IPS-15b (cell line): ENCODE measurements around the gene PLIN5.
"Not testable (repeated sequence)": the region's sequence is repeated elsewhere in the genome, so short reads cannot be mapped to it uniquely, and the experiment has no call there.

ENCODE experiments used
- H3K27me3 ChIP-seq: one replicate; pipeline ENCODE4 v1.6.1; 2013; ENCODE audit warnings: low read length; ENCODE audit not compliant: control insufficient read depth, insufficient read depth
- H3K36me3 ChIP-seq: one replicate; pipeline ENCODE4 v1.6.1; 2013; ENCODE audit warnings: low read length; ENCODE audit not compliant: control insufficient read depth, insufficient read depth
- H3K4me1 ChIP-seq: one replicate; pipeline ENCODE4 v1.6.1; 2013; ENCODE audit warnings: mild to moderate bottlenecking, low read length; ENCODE audit not compliant: control insufficient read depth, insufficient read depth
- H3K4me3 ChIP-seq: one replicate; pipeline ENCODE4 v1.5.1; 2013; ENCODE audit warnings: low read depth, low read length
- H3K9ac ChIP-seq: one replicate; pipeline ENCODE4 v1.6.1; 2013; ENCODE audit warnings: low read depth, mild to moderate bottlenecking, low read length
- H3K9me3 ChIP-seq: one replicate; pipeline ENCODE4 v1.6.1; 2013; ENCODE audit warnings: mild to moderate bottlenecking, low read length; ENCODE audit not compliant: control insufficient read depth, insufficient read depth

Gene PLIN5

DNA sequence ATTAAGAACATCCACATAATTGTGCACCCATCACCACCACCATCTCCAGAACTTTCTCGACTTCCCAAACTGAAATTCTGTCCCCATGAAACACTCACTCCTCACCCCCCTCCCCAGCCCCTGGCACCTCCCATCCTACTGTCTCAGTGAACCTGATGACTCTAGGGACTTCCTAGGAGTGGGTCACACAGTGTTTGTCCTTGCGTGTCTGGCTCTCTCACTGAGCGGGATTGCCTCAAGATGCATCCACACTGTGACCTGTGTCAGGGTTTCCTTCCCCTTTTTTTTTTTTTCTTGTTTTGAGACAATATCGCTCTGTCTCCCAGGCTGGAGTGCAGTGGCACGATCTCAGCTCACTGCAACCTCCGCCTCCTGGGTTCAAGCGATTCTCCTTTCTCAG is 27.1 kb upstream of the PLIN5 start:
- not testable (repeated sequence) for H3K36me3 ChIP-seq, H3K27me3 ChIP-seq, H3K4me1 ChIP-seq, H3K9me3 ChIP-seq, H3K9ac ChIP-seq, H3K4me3 ChIP-seq

DNA sequence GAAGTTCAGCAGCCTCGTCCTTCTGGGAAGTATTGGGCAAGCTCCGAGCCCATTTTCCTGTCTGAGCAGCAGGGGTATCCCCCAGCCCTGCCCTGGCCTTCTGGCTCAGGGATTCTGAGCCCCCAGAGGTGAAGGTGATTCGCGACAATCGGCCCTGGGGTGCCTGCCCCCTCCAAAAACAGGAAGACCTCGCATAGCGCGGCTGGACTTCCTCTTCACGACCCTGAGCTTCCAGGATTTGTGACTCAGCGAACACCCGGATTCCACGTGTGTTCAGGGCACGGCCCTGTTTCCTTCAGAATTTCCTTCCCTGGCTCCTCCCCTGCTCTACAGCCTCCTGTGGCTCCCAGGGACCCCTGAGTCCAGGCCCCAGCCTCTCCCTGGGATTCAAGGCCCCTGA is 24.5 kb upstream of the PLIN5 start, which contains the start of gene SEMA6B:
SEMA6B (minus strand) TSS at position 116 of the 400 bp plus-strand sequence. CDS start 1,227 bp downstream, outside the sequence.
- no peak within 1 kb of the TSS for H3K9ac ChIP-seq
- H3K9me3 ChIP-seq: no peaks in the 10 kb centered on the region
- H3K4me1 ChIP-seq: peaks cover 2% of the 10 kb centered on the region
- H3K4me3 ChIP-seq: no peak within 1 kb of the TSS
- H3K27me3 ChIP-seq: no peaks in the 10 kb centered on the region
- peaks cover 18% of the 10 kb centered on the region for H3K36me3 ChIP-seq

DNA sequence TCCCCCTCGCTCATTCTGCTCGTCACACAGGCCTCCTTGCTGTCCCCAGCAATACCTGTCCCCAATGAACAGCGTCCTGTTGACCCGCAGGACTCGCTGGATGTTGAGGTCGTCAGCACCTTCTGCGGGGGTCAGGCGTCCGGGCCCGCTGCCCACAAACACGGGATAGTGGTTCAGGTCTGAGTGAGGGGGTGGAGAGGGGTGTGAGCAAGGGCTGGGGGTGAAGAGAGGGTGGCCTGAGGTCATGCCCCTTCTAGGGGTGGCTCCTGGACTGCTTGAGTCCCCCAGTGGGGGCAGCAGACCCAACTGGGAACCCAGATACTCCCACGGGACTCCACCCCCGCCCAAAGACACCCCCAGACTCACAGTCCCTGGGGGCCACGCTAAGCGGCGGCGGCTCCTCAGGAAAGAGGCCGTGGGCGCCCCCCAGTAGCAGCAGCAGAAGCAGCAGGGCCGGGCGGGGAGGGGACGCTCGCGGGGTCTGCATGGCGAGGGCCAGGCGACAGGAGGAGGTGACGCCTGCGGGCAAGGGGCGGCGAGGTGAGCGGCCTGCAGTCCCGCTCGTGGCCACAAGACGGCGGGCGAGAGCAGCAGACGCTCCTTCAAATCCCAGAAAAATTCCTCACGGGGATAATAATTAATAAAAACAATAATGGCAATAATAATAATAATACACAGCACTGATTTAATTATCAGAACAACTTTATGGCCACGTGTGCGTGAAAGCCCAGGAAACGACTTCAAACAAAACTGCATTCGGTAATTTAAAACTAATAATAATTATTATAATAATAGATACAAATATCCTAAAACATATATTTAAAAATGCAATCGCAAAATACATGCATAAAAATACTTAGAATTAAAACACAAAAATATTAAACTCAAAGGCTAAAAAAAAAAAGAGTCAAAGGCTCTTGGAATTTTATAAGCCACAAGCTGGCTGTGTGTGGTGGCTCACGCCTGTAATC is 23.2 kb upstream of the PLIN5 start:
- Histone ChIP-seq H3K27me3 (no peaks in the 10 kb centered on the region), H3K4me1 (peaks cover 2% of the 10 kb centered on the region), H3K9ac (no peak overlapping the region), H3K9me3 (no peaks in the 10 kb centered on the region), H3K36me3 (peaks cover 28% of the 10 kb centered on the region), H3K4me3 (no peak overlapping the region)

DNA sequence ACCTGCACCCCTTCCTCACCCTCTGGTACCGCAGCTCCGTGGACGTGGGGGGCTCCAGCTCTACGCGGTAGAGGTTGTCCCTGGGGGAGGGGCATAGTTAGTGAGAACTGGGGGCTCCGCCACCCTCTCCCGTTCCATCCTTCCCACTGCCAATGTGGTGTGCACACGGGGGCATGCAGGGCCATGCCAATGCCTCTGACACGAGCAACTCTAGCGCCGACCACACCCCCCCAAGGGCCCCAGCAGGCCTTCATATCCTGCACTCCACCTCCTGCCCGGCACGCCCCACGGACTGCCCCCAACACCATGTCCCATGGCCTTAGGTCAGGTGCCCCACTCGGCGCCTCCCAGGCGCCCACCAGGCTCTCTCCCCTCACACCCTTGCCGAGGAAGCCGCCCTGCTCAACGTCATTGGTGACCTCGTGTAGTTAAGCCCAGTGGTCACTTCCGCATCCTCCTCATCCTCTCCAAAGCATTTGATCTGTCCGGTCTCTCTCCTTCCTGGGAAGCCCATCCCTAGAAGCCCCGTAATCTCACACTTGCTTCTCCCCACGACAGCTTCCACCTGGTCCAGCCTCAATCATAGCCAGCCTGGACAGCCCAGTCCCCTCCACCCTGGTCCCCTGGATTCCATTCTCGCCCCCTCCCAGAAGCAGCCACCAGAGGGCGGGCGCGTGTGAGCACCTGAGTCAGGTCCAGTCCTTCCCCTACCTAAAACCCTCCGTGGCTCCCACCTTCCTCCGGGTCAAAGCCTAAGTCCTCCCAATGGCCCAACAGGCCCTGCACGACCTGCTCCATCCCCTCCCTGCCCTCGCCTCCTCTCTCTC is 22.3 kb upstream of the PLIN5 start:
- no peak overlapping the region for H3K4me3 ChIP-seq

DNA sequence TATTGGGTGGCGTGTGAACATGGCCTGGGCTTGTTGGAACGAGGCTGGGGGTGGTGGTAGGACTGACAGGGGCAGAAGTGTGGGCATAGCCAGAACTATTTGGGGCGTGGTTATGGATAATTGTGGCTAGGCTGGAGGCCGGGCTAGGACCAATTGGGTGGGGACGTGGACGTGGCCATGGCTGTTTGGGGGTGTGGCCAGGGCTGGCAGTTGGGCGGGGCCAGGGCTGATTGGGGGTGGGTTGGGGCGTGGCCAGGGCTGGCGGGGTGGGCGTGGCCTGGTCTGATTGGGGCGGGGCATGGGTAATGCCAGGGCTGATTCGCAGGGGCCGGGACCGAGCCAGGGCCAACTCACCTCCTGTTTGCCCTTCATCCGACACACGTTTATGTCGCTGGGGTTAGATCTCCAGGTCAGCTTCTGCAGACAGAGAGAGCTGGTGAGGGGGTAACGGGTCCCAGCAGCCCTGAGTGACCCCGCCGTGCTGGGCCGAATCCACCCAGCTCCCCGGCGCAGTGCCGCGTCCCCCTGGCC is 21.6 kb upstream of the PLIN5 start:
- Histone ChIP-seq H3K4me3 (no peak overlapping the region), H3K9ac (no peak overlapping the region)

More for the DNA sequence above, 22.3 kb upstream of the PLIN5 start:
- no peaks in the 10 kb centered on the region for H3K9me3 ChIP-seq
- no peak overlapping the region for H3K9ac ChIP-seq
- no peaks in the 10 kb centered on the region for H3K27me3 ChIP-seq
- peaks cover 37% of the 10 kb centered on the region for H3K36me3 ChIP-seq
- peaks cover 2% of the 10 kb centered on the region for H3K4me1 ChIP-seq

DNA sequence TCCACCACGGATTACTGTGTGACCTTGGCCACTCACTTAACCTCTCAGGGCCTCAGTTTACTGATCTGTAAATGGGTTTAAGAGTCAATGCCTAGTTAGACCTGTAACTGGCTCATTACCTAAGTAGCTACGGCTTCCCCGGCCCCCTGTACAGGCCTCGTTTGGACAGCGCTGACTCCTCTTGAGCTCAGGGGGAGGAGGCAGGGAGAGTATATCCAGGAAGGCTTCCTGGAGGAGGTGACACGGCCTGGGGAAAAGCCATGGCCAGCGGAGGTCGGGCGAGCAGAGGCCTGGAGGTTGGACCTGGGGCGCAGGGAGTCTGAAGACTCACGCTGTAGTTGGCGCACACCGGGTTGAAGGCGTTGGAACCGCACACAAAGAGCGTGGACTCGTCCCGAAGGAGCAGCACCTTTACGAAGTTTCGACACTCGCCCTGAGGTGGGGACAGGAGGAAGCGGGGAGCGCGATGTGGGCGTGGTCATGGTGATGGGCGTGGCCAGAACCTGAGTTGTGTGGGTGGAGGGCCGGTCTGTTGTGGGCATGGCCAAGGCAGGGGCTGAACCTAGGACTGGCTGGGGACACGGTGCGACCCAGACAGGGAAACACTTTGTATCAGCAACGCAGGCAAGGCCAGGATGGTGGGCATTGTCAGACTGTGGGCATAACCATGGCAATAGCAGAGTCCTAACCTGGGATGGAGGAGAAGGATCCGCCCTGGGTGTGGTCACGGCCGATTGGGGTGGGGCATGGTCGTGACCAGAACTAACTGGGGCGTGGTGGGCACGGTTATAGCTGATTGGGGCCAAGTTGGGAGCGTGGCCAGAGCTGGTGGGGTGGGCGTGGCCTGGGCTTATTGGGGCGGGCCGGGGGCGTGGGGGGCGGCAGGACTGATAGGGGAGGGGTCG is 20.9 kb upstream of the PLIN5 start:
- Histone ChIP-seq H3K27me3 (no peaks in the 10 kb centered on the region), H3K9ac (no peak overlapping the region), H3K4me3 (no peak overlapping the region), H3K36me3 (peaks cover 45% of the 10 kb centered on the region), H3K9me3 (no peaks in the 10 kb centered on the region), H3K4me1 (peaks cover 2% of the 10 kb centered on the region)

More for the DNA sequence above, 21.6 kb upstream of the PLIN5 start:
- H3K36me3 ChIP-seq: peaks cover 44% of the 10 kb centered on the region
- peaks cover 2% of the 10 kb centered on the region for H3K4me1 ChIP-seq
- H3K27me3 ChIP-seq: no peaks in the 10 kb centered on the region
- no peaks in the 10 kb centered on the region for H3K9me3 ChIP-seq

DNA sequence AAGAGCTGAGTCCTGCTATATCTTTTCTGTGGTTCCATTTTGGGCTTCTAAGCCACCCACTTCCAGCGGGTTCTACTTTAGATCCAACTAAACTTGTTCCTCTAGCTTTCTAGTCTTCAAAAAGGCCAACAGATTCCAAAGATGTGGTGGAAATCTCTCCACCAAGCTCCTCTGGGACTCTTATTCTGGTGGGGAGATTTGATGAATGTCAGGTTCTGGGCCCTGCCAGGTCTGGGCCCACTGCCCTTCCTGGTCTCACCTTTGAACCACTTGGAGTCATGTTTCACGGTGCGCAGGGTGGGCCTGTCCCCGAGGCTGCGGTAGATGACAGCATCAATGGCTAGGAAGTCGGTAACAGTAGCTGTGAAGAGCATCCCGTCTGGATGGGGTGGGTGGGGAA is 19.7 kb upstream of the PLIN5 start:
- Histone ChIP-seq H3K4me1 (peaks cover 2% of the 10 kb centered on the region), H3K36me3 (peaks cover 54% of the 10 kb centered on the region)

DNA sequence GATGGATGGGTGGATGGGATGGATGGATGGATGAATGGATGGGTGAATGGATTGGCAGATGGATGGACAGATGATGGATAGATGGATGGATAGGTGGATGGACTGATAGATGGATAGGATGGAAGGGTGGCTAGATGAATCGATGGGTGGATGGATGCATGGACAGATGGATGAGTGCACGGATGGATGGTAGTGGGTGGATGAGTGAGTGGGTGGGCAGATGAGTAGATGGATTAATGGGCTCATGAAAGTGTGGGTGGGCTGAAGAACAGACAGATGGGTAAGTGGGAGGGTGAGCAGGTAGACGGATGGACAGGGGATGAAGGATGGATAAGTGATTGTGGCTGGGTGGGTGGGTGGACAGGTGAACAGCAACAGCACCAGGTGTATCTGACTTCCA is 18.8 kb upstream of the PLIN5 start:
- Histone ChIP-seq H3K9me3 (no peaks in the 10 kb centered on the region), H3K27me3 (no peaks in the 10 kb centered on the region), H3K9ac (no peak overlapping the region), H3K36me3 (peaks cover 57% of the 10 kb centered on the region), H3K4me1 (peaks cover 2% of the 10 kb centered on the region), H3K4me3 (no peak overlapping the region)

More for the DNA sequence above, 19.7 kb upstream of the PLIN5 start:
- Histone ChIP-seq H3K27me3 (no peaks in the 10 kb centered on the region), H3K4me3 (no peak overlapping the region), H3K9ac (no peak overlapping the region), H3K9me3 (no peaks in the 10 kb centered on the region)

DNA sequence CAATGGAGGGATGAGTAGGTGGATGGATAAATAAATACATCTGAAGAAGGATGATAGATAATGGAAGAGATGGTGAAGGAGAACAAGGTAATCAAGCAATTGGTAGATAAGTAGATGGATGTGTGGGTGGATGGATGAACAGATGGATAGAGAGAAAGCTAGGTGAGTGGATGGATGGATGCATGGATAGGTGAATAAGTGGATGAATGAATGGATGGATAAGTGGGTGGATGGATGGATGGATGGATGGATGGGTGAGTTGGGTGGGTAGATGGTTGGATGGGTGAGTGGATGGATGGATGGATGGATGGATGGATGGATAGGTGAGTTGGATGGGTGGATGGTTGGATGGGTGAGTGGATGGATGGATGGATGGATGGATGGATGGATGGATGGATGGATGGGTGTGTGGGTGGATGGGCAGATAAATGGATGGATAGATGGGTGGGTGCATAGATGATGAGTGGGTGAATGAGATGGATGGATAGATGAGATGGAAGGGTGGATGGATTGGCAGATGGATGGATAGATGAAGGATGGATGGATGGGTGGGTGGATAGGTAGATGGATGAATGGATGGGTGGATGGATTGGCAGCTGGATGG is 18.2 kb upstream of the PLIN5 start:
- Histone ChIP-seq H3K27me3 (no peaks in the 10 kb centered on the region), H3K9me3 (no peaks in the 10 kb centered on the region), H3K9ac (no peak overlapping the region), H3K4me1 (peaks cover 2% of the 10 kb centered on the region), H3K4me3 (no peak overlapping the region), H3K36me3 (peaks cover 62% of the 10 kb centered on the region)

DNA sequence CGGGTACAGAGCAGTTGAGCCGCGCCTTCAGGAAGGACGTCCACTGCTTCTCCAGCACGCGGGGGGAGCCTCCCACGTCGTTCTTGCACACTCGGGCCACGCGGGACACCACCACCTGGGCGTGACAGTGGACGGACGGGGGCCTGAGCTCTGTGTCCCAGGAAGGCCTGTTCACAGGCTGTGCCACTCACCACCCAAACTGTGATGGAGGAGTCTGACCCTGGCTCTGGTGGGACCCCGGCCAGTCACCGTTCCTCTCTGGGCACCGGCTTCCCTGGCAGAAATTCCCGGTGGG is 17.4 kb upstream of the PLIN5 start:
- no peak overlapping the region for H3K4me3 ChIP-seq
- no peaks in the 10 kb centered on the region for H3K9me3 ChIP-seq
- no peaks in the 10 kb centered on the region for H3K27me3 ChIP-seq
- peaks cover 69% of the 10 kb centered on the region for H3K36me3 ChIP-seq
- H3K4me1 ChIP-seq: peaks cover 1% of the 10 kb centered on the region
- H3K9ac ChIP-seq: no peak overlapping the region
